SJCRH30 (cell line): ENCODE data around the gene LIMCH1. TPM values are rescaled to one million over a fixed set of nuclear protein-coding genes. Genes with fewer than 3 reads are reported as not detected.
"Not testable (repeated sequence)": the region's sequence is repeated elsewhere in the genome, so short reads cannot be mapped to it uniquely, and the experiment has no call there.

Source experiments
- DNase-seq, 2 experiments: peaks; one replicate each; pipeline ENCODE4 v3.0.0-alpha.2; 2015 to 2020
- H3K27ac ChIP-seq: fragments of 250-450 bp; sonication (Bioruptor Pico); 2 replicates; pipeline ENCODE4 v1.5.1; 2020; ENCODE audit warnings: mild to moderate bottlenecking, moderate library complexity
- H3K27me3 ChIP-seq: fragments of 250-450 bp; sonication (Bioruptor Pico); 2 replicates; pipeline ENCODE4 v1.5.1; 2020; ENCODE audit warnings: mild to moderate bottlenecking, moderate library complexity
- H3K36me3 ChIP-seq: fragments of 250-450 bp; sonication (Bioruptor Pico); 2 replicates; pipeline ENCODE4 v1.5.1; 2020; ENCODE audit warnings: mild to moderate bottlenecking, moderate library complexity
- H3K4me1 ChIP-seq: fragments of 250-450 bp; sonication (Bioruptor Pico); 2 replicates; pipeline ENCODE4 v1.5.1; 2020; ENCODE audit warnings: mild to moderate bottlenecking, moderate library complexity
- H3K4me3 ChIP-seq: fragments of 250-450 bp; sonication (Bioruptor Pico); 2 replicates; pipeline ENCODE4 v1.5.1; 2020; ENCODE audit warnings: mild to moderate bottlenecking, moderate library complexity
- H3K9me3 ChIP-seq: fragments of 250-450 bp; sonication (Bioruptor Pico); replicated peaks from 2 replicates; pipeline ENCODE4 v1.5.1; 2020; ENCODE audit warnings: mild to moderate bottlenecking, moderate library complexity
- total RNA-seq: library from RNA; depleted of rRNA; stranded (reverse); fragments of >200 nt; shearing (Covaris generic); gene quantifications from 2 replicates; pipeline ENCODE4 v1.2.3, GENCODE V29; 2014

Gene LIMCH1
- total RNA-seq, 1 experiment from 2014 or later = 128 TPM

DNA sequence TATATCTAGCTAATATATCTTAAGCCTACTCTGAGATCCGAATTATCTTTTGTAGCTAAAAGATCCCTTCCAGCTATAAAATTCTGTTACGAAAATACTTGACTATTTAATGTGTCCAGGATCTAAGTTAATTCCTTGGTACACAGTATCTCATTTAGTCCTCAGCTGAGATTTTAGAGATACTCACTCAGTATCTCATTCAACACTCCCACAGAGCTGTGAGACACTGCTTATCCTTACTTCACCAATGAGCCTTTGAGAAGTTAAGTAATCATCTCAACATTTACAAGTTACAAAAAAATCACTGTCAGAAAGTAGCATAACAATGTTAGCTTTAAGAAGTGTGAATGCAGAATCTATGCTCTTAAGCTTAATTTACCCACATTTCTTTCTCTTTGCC, 76.6 kb downstream of the LIMCH1 start:
- H3K9me3 ChIP-seq = no peaks in the 10 kb centered on the region
- H3K27me3 ChIP-seq = no peaks in the 10 kb centered on the region
- no peak for DNase-seq
- H3K4me1 ChIP-seq = peaks cover 12% of the 10 kb centered on the region
- H3K4me3 ChIP-seq = peak overlapping the region; percentile 62
- H3K27ac ChIP-seq = peak overlapping the region; percentile 94; the same call in 1 of the 2 replicates
- H3K36me3 ChIP-seq = peaks cover 55% of the 10 kb centered on the region

DNA sequence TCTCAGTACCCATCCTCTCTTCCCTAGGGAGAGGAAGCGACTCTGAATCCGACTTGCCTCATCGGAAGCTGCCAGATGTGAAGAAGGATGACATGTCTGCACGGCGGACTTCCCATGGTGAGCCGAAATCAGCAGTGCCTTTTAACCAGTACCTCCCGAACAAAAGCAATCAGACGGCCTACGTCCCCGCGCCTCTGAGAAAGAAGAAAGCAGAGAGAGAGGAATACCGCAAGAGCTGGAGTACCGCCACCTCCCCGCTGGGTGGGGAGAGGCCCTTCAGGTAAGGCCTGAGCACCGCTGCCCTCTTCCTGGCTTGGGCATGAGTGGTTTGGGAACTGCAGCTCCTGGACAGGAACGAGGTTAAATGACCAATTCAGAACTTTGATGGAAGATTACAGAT, 81.2 kb downstream of the LIMCH1 start:
- Histone ChIP-seq H3K36me3 (peaks cover 82% of the 10 kb centered on the region), H3K4me1 (peaks cover 8% of the 10 kb centered on the region), H3K4me3 (no peak overlapping the region), H3K27ac (no peak overlapping the region), H3K9me3 (no peaks in the 10 kb centered on the region), H3K27me3 (no peaks in the 10 kb centered on the region)
- DNase-seq = no peak

DNA sequence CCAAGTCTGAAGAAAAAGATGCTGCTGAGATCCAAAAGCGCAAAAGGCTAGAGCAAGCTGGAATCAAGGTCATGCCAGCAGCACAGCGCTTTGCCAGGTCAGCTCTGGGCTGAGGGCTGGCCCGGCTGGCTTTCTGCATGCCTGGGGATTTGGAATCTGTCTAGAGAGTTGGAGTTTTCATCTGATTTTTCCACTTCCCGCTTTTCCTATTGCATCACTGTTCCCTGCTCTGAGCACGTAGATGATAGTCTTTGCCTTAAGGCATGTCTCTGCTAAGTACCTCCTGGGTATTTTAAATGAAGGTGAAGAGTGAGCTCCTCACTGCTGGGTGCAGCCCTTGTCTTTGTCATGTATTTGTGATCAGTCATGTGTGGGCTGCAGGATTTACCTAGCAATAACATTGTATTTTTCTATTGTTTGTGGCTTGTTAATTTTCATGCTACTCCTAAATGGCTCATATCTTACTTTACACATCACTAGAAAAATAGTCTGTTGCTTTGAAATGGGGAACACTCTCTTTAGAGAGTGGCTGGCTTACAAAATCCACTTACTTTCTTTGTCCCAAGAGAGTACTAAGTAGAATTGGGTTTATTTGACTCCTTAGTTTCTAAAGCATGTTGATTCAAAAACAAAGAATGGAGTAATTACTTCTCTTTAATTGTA, 82.8 kb downstream of the LIMCH1 start:
- Histone ChIP-seq H3K36me3 (peaks cover 76% of the 10 kb centered on the region), H3K9me3 (no peaks in the 10 kb centered on the region), H3K4me3 (no peak overlapping the region), H3K27ac (no peak overlapping the region), H3K27me3 (no peaks in the 10 kb centered on the region), H3K4me1 (no peaks in the 10 kb centered on the region)
- DNase-seq = no peak

DNA sequence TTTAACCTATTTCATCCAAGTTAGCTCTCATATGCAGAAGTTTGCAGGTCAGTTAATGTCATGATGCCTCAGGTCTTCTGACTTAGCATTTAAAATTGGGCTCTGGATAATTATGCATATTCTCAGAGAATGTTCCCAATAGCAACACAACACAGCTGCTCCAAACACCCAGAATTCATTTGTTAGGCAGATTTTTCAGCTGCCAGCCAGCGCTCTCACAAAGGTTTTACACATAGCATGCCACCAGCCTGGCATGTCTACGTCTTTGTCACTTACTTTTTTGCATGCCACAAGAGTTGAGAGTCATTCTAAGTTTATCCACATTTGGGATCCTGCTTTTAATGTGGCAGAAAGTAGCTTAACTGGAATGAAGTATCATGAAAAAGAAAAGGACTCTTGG, 84.8 kb downstream of the LIMCH1 start:
- Histone ChIP-seq H3K4me3 (no peak overlapping the region), H3K4me1 (no peaks in the 10 kb centered on the region), H3K27ac (no peak overlapping the region), H3K27me3 (no peaks in the 10 kb centered on the region), H3K36me3 (peaks cover 70% of the 10 kb centered on the region), H3K9me3 (no peaks in the 10 kb centered on the region)
- DNase-seq = no peak

DNA sequence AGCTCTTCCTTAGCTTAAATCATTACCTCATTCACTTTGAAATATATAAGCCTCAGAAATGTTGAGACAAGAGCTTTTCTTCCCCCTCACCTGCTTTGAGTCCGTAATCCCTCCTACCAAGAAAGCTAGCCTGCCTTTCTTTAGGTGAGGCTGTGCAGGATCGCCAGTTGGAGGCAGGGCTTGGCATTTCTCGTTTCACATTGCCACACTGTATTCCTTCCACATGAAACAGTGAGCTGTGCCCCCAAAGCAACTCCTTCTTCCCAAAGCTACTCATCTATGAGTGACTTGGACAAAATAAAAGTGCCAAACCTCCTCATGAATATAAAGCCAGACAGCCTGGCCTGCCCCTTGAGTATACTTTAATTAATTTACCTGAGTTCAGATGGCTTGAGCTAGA, 86.8 kb downstream of the LIMCH1 start:
- H3K27me3 ChIP-seq = no peaks in the 10 kb centered on the region
- no peaks in the 10 kb centered on the region for H3K4me1 ChIP-seq
- no peak overlapping the region for H3K4me3 ChIP-seq
- H3K36me3 ChIP-seq = peaks cover 62% of the 10 kb centered on the region
- H3K9me3 ChIP-seq = no peaks in the 10 kb centered on the region
- DNase-seq = no peak
- H3K27ac ChIP-seq = no peak overlapping the region

DNA sequence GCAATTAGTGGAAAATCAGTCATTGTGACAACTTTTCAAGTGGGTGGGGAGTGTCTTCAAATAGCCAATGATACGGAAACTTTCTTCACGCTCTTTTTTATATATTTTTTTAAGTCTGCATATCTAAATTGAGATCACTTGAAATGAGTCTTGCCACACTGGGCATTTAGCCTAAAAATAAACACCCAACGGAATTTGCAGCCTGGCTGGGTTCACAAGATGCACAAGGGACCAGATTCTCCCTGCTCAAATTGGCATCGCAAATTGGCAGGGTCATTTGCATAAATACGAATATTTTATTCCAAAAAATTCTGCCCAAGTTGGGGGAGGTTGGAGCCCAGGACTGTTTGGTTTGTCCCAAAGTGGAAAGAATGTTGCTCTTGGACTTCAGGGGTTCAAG, 87.6 kb downstream of the LIMCH1 start:
- DNase-seq = no peak
- no peaks in the 10 kb centered on the region for H3K9me3 ChIP-seq
- peaks cover 64% of the 10 kb centered on the region for H3K36me3 ChIP-seq
- no peak overlapping the region for H3K27ac ChIP-seq
- no peaks in the 10 kb centered on the region for H3K4me1 ChIP-seq
- H3K27me3 ChIP-seq = no peaks in the 10 kb centered on the region
- H3K4me3 ChIP-seq = no peak overlapping the region

DNA sequence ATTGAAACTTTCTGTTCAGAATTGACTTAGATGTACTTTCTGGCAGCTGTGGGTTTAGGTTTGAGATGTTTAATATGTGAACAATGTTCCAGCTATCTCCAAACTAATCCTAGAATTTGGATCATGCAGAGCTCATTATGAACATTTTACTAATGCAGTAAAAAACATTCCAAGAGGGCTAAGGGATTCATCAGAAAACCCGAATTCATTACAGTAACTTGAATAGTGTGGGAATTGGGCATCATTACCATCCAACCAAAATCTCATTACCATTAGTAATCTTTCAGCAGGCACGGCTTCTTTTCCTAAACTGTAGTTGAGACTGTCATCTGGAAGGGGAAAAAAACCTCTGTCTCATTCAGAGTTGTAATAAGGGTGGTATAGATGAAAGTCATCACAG, 91.0 kb downstream of the LIMCH1 start:
- H3K27ac ChIP-seq = no peak overlapping the region
- H3K36me3 ChIP-seq = peaks cover 66% of the 10 kb centered on the region
- no peaks in the 10 kb centered on the region for H3K9me3 ChIP-seq
- H3K4me1 ChIP-seq = peaks cover 3% of the 10 kb centered on the region; the same call in 1 of the 2 replicates
- no peak for DNase-seq
- no peak overlapping the region for H3K4me3 ChIP-seq
- H3K27me3 ChIP-seq = no peaks in the 10 kb centered on the region

DNA sequence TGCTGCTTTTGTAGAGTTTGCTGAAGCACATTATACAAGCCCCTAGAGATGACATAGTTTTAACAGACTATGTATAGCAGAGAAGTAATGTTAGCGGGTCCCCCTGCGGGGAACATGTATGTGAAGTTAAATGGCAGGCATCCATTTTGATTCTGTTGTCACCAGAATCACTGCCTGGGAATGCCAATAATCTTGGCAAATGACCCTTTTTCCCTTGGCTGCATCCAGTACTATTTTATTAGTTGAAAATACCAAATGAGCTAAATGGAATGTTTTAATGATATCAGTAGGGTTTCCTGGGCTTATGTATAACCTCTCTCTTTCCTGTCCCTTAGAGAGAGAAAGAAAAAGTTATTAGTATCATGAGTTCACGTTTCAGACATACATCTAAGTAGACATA, 93.6 kb downstream of the LIMCH1 start:
- Histone ChIP-seq H3K4me1 (peaks cover 3% of the 10 kb centered on the region; the same call in 1 of the 2 replicates), H3K4me3 (no peak overlapping the region), H3K36me3 (peaks cover 65% of the 10 kb centered on the region), H3K9me3 (no peaks in the 10 kb centered on the region), H3K27me3 (no peaks in the 10 kb centered on the region), H3K27ac (no peak overlapping the region)
- no peak for DNase-seq

DNA sequence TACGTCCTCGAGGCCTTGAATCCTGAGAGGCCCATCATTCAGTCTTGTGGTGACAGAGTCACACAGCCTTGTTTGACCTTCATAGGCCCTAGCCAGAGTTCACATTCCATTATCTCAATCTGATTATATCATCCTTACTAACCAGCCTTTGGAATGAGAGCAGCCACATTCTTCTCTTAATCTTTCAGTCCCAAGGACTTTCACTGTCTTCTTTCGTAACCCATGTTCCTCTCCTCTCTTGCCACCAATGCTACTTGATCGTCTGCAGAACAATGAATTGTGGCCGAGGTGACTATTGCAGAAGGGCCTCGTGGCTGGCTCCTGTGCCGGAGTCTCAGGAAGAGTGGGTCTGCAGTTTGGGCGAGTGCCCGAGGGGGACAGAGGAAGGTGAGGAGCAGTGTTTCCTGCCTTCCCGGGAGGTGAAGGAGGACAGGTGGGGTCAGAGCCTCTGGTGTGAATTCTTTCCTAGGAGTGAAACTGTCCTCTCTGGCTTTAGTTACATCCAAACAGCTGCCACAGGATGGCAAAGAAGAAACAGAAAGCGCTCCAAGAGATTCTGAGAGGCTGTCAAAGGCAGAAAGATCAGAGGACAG, 94.6 kb downstream of the LIMCH1 start:
- no peak overlapping the region for H3K4me3 ChIP-seq
- DNase-seq = no peak
- no peaks in the 10 kb centered on the region for H3K9me3 ChIP-seq
- H3K27ac ChIP-seq = no peak overlapping the region; the same call in 1 of the 2 replicates
- no peaks in the 10 kb centered on the region for H3K27me3 ChIP-seq
- peaks cover 3% of the 10 kb centered on the region; the same call in 1 of the 2 replicates for H3K4me1 ChIP-seq
- H3K36me3 ChIP-seq = peaks cover 65% of the 10 kb centered on the region

DNA sequence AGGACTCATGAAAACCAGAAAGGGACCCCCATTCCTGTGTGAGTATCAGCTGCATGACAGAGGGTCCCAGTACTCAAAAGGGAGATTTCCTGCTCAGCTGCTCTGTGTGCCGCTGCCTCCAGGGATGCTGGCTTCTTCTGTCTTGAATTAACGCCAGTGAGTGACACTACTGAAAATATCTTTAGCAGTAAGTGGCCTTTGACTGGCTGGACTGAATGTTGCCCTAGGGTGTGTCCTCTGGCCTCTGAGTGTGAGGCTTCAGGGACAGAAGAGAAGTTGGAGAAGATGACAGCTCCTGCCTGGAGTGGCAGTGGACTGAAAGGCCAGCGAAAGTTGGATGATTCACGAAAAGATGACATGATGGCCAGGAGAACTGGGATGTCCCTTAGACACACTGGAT, 95.4 kb downstream of the LIMCH1 start:
- H3K9me3 ChIP-seq = no peaks in the 10 kb centered on the region
- H3K4me1 ChIP-seq = peaks cover 4% of the 10 kb centered on the region
- no peak overlapping the region for H3K27ac ChIP-seq
- DNase-seq = no peak
- no peak overlapping the region for H3K4me3 ChIP-seq
- no peaks in the 10 kb centered on the region for H3K27me3 ChIP-seq
- peaks cover 60% of the 10 kb centered on the region for H3K36me3 ChIP-seq

DNA sequence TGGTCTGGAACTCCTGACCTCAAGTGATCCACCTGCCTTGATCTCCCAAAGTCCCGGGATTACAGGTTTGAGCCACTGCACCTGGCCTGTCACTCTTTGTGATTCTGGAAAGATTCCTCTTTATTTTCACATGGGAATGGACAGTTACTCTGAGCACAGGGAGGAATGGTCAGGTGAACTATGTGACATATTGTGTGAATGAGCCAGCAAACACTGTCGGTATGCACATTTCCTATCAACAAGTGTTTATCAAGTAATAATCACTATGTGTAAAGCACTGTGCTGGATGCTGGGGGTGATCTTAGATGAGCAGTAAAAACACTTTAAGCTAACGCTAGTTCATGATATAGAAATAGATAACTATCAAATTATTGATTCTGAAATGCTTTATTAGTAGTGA, 97.5 kb downstream of the LIMCH1 start:
- no peak overlapping the region for H3K4me3 ChIP-seq
- peaks cover 49% of the 10 kb centered on the region for H3K36me3 ChIP-seq
- H3K27me3 ChIP-seq = no peaks in the 10 kb centered on the region
- peaks cover 10% of the 10 kb centered on the region for H3K4me1 ChIP-seq
- DNase-seq = no peak
- no peak overlapping the region for H3K27ac ChIP-seq
- no peaks in the 10 kb centered on the region for H3K9me3 ChIP-seq

DNA sequence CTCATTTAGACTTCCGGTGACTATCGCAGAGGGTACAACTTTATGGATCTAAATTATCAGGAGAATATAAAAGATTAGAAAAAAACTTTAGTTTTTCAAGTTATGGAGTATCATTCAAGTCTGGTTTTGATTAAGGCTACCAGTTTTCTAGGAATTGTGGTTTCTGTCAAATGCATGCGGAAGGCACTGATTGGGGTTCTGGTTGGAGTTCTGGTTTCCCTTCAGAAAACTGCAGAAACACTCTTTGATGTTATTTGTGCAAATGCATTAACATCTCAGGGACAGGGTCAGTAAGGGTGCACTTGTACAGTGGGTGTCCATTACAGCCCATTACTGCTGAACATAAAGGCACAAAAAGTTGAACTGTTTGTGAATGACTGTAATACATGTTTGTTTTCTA, 100.2 kb downstream of the LIMCH1 start:
- DNase-seq = no peak
- H3K27me3 ChIP-seq = no peaks in the 10 kb centered on the region
- no peak overlapping the region for H3K27ac ChIP-seq
- H3K9me3 ChIP-seq = no peaks in the 10 kb centered on the region
- peaks cover 30% of the 10 kb centered on the region for H3K36me3 ChIP-seq
- H3K4me1 ChIP-seq = peaks cover 7% of the 10 kb centered on the region; the same call in 1 of the 2 replicates
- no peak overlapping the region for H3K4me3 ChIP-seq

DNA sequence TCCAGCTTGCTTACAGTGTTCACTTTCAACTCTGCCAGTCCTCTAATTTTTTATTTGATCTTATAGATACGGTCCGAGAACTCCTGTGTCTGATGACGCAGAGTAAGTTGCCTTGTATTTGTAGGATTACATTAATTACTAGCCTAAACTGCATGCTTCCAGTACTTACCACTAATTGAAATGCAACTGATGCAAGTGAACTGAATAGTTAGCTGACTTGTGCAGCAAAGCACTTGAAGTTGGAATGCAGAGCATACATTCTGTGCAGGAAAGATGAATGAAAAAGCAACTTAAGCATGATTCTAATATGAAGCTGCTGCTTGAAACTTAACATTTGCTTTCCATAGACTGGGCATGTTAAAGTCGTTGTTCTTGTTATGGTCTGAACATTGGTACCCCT, 100.9 kb downstream of the LIMCH1 start:
- Histone ChIP-seq H3K36me3 (peaks cover 29% of the 10 kb centered on the region), H3K4me3 (no peak overlapping the region), H3K4me1 (peaks cover 7% of the 10 kb centered on the region; the same call in 1 of the 2 replicates), H3K9me3 (no peaks in the 10 kb centered on the region; the same call in 1 of the 2 replicates), H3K27me3 (no peaks in the 10 kb centered on the region), H3K27ac (no peak overlapping the region)
- no peak for DNase-seq

DNA sequence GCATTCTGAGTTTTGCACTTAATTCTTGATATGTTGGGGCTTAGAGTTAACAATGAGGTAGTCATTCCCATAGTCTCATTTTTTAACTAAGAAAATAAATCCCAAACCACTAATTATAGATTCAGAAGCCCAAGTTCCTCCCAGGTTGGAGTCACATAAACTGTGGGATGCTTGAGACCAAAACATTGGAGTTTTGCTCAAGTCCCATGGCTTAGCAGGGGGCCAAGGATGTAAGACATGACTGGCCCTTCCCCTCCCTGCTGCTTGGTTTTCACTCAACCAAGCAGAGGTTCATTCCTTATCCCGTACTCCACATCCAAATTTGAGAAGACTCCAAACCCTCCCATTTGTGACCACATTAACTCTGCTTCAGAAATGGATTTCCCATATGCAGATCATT, 101.3 kb downstream of the LIMCH1 start:
- no peak for DNase-seq
- Histone ChIP-seq H3K36me3 (peaks cover 26% of the 10 kb centered on the region), H3K27me3 (no peaks in the 10 kb centered on the region), H3K4me1 (peaks cover 7% of the 10 kb centered on the region; the same call in 1 of the 2 replicates), H3K4me3 (no peak overlapping the region), H3K9me3 (no peaks in the 10 kb centered on the region; the same call in 1 of the 2 replicates), H3K27ac (no peak overlapping the region)

DNA sequence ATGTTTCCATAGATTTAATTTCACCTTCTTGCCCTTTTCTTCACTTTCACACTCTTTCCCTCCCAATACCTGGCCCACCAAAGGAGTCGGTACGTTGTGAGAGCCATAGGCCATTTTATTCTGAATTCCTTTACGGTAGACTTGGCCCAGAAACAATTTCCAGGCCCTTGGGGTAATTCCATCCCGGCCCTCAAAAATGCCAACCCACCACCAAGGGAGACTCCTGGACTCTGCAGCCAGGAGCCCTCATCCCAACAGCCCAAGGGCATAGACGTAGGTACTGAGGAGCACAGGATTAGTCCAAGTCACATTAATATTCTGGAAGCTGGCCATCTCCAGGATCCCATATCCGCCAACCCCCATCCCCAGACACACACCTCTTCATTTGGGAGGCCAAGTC, 102.9 kb downstream of the LIMCH1 start:
- no peak overlapping the region for H3K27ac ChIP-seq
- H3K4me3 ChIP-seq = no peak overlapping the region
- H3K4me1 ChIP-seq = peaks cover 9% of the 10 kb centered on the region; the same call in 1 of the 2 replicates
- no peaks in the 10 kb centered on the region; the same call in 1 of the 2 replicates for H3K9me3 ChIP-seq
- DNase-seq = peak; percentile 53 to 54
- no peaks in the 10 kb centered on the region for H3K27me3 ChIP-seq
- H3K36me3 ChIP-seq = peaks cover 28% of the 10 kb centered on the region

DNA sequence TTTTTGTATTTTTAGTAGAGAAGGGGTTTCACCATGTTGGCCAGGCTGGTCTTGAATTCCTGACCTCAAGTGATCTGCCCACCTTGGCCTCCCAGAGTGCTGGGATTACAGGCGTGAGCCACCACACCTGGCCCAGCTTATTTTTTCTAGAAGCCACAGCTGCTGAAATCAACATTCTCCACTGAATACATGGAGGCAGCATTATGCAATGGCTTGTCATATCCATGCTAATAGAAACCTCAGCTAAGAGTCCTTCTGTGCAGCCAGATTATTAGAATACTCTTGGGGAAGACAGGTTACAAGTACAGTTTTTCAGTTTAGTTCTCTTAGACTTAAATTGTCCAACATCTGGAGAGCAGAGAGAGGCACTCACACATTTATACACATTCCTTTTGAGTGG, 104.8 kb downstream of the LIMCH1 start:
- H3K27me3 ChIP-seq, H3K4me1 ChIP-seq, H3K4me3 ChIP-seq, H3K27ac ChIP-seq, DNase-seq, H3K9me3 ChIP-seq: not testable (repeated sequence)
- peaks cover 38% of the 10 kb centered on the region for H3K36me3 ChIP-seq
